Measurements from ENCODE around the gene COPS7A.

The COPS7A gene

DNA sequence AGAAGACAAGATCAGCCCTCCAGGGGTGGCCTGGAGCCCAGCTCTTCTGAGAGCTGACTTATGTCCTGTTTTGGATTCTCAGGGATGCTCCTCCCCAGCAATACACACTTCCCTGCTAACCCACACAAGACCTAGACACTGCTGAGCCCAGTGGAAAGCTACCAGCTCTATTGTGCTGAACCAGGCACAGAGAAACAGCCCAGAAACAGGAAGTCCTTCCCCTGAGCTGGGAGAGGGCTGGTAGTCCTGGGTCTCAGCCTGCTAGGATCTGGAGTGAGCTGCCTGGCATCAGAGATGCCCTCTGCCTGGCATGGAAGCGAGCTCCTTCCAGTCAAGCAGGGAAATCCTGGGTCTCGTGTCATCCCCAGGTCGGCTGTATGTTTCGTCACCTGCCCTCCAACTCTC lies 47.2 kb downstream of the COPS7A start:
- DNase-seq: no peak

- DNase-seq: no peak
These were observed 47.9 kb downstream of the COPS7A start for GRCh38 chr12:6771509-6772330.

DNA sequence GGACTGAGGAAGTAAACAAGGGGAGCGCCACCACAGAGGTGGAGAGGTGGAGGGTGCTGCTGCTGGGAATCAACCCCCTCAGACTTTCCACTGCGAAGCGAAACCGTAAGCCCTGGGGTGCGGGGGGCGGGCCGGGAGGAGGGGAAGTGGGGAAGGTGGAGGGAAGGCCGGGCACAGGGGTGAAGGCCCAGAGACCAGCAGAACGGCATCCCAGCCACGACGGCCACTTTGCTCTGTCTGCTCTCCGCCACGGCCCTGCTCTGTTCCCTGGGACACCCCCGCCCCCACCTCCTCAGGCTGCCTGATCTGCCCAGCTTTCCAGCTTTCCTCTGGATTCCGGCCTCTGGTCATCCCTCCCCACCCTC lies 48.5 kb downstream of the COPS7A start, which contains the start of gene LAG3:
LAG3 (plus strand) TSS at position 190 of the 365 bp plus-strand sequence. CDS start 333 bp downstream, outside the sequence.
- DNase-seq: no peak

DNA sequence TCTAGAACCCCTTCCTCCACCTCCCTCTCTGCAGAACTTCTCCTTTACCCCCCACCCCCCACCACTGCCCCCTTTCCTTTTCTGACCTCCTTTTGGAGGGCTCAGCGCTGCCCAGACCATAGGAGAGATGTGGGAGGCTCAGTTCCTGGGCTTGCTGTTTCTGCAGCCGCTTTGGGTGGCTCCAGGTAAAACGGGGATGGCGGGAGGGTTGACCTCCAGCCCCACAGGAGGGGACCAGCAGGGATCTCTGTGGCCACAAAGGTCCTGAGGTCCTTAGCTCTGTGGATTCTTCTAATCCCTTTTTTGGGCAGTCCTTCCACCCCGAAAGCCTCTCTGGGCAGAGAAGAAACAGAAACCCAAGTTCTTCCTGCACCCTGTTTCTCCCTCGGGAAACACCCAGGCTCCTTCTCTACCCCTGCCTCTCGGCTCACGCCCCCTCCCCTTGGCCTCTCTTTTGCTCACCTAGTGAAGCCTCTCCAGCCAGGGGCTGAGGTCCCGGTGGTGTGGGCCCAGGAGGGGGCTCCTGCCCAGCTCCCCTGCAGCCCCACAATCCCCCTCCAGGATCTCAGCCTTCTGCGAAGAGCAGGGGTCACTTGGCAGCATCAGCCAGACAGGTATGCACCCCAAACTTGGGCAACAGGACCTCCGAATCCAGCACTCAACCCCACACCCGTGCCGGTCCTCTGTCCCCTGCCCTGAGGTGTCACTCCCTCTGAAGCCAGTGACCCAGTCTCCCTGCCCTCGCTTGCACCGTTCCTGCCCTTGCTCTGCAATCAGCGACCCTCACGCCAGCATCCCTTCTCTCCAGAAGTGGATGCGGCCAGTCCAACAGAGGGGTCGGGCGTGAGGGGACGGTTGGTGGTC lies 49.1 kb downstream of the COPS7A start:
- no peak for DNase-seq

DNA sequence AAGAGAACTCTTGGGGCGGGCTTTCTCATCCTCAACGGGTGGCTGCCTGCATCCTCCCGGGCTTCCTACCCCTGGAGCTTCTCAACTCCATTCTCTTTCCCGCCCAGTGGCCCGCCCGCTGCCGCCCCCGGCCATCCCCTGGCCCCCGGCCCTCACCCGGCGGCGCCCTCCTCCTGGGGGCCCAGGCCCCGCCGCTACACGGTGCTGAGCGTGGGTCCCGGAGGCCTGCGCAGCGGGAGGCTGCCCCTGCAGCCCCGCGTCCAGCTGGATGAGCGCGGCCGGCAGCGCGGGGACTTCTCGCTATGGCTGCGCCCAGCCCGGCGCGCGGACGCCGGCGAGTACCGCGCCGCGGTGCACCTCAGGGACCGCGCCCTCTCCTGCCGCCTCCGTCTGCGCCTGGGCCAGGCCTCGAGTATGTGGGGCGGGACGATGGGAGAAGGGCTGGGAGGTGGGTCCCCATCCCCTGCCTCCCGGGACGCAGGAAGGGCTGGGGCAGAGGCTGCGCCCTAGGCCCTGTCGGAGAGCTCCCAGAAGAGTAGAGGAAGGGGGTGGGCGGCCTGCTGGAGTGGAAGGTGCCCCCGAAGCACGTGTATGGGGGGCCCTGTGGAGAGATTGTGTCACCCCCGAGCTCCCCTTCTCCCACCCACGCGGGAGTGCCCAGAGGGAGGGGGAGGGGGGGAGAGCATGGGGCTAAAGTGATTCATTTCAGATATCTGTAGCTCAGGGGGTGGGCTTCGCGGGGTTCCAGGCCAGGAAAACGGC lies 49.9 kb downstream of the COPS7A start:
- no peak for DNase-seq

DNA sequence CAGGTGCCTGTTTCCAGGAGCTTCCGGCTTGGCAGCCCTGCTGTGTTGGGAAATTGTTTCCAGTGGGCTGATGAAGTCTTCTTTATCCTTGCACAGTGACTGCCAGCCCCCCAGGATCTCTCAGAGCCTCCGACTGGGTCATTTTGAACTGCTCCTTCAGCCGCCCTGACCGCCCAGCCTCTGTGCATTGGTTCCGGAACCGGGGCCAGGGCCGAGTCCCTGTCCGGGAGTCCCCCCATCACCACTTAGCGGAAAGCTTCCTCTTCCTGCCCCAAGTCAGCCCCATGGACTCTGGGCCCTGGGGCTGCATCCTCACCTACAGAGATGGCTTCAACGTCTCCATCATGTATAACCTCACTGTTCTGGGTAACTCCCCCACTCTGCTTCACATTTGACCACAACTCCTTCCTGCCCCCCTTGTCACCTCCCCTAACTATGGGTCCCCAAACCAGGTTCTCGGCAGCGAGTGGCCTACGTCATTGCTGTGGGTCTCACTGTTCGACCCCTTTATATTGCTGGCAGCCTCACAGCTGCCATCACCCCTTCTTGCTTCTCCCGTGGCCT lies 50.7 kb downstream of the COPS7A start:
- DNase-seq: no peak

DNA sequence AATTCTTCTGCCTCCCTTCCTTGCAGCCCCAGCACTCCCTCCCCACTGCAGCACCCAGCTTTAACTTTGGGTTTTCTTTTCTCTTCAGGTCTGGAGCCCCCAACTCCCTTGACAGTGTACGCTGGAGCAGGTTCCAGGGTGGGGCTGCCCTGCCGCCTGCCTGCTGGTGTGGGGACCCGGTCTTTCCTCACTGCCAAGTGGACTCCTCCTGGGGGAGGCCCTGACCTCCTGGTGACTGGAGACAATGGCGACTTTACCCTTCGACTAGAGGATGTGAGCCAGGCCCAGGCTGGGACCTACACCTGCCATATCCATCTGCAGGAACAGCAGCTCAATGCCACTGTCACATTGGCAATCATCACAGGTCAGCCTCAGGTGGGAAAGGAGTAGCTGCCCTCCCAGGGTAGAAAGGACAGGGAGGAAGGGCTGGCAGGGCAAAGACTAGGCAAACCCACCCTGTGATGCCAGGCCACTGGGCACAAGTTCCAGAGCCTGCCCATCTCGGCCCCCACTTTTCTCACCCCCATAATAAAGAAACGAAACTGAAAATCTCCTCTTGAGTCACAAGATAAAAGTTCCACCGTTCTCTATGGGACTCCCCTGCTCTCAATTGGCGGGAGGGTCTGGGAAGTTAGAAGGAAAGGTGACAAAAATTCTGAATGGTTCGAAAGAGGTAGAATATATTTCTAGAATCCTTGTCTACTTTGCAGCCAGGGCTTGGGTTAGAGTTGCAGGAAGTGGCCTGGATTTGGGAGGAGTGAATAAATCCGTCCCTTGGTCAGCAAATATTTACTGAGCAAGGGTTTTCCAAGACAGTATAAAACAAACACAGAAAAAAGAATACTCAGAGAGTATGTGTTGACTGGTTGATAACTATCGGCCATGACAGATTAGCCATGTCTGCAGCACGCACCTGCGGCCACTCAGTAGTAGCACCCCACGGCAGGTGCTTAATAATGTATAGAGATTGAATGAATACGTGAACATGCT lies 51.6 kb downstream of the COPS7A start:
- no peak for DNase-seq

- DNase-seq: no peak
These were observed 53.5 kb downstream of the COPS7A start for GRCh38 chr12:6777386-6777785.

DNA sequence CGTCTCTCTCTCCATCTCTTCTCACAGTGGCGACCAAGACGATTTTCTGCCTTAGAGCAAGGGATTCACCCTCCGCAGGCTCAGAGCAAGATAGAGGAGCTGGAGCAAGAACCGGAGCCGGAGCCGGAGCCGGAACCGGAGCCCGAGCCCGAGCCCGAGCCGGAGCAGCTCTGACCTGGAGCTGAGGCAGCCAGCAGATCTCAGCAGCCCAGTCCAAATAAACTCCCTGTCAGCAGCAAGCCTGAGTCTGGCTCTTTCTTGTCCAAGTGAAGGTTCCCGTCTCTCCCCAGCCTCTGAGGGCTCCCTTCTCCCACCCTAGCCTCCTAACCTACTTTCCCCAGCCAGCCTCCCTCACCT lies 54.3 kb downstream of the COPS7A start:
- DNase-seq: peak; percentile 67

GRCh38 chr12:6778574-6779550 lies 55.0 kb downstream of the COPS7A start:
- DNase-seq: peak; percentile 99

DNA sequence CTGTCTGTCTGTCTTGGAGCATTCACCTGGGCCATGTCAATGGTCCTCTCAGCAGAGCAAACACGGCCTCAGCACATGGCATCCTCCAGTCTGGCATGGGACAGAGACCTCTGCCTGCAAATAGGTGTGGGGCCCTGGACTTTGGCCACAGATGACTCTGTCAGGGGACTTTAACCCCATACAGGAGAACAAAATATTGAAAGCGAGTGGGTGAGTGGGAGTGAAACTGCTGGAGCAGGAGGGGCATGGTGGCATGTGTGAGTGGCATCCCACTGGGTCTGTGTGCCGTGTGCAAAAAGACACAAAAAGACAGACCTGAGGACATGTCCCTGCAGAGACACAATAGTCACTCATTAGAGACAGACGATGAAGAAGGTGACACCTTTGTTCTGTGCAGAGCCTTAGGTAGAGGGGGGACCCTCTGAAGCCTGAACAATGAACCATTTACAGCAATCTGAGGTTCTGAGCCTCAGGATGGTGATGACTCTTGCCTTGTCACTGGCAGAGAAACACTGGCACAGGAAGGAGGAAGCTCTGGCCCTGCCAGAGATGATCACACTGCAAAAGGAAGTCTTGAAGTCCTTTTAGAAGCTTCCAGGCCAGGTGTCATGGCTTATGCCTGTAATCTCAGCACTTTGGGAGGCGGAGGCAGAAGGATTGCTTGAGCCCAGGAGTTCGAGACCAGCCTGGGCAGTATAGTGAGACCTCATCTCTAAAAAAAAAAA lies 56.0 kb downstream of the COPS7A start:
- DNase-seq: no peak

DNA sequence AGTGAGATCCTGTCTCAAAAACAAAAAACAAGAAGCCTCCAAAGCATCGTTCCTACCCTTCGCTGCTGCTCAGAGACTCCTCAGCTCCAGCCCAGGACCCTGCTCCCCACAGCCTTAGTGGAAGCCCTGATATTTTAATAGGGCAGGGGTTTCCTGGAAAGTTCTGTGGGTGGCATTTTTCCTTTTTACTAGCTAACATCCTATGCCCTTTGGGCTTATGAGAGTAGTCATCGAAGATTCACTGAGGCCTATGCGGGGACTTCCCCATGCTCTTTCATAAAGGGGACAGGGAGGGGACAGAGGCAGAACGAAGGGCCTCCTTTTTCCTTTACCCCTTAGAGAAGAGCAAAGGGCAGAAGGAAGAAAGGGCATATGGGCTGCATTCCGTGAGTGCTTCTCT lies 56.7 kb downstream of the COPS7A start:
- DNase-seq: no peak

Measured in NCI-H82 (cell line).